Dermis blood vessel endothelial cell (primary cell): Measurements from ENCODE around the gene UBR1. TPM values are rescaled to one million over a fixed set of nuclear protein-coding genes. Genes with fewer than 3 reads are reported as not detected.
"Not testable (repeated sequence)": the region's sequence is repeated elsewhere in the genome, so short reads cannot be mapped to it uniquely, and the experiment has no call there.

Experiments
- DNase-seq: peaks from one replicate; pipeline ENCODE4 v3.0.0; 2010
- total RNA-seq: library from RNA; depleted of rRNA; stranded (reverse); fragments of >200 nt; gene quantifications from 2 replicates; pipeline ENCODE4 v1.2.3, GENCODE V29; 2014

UBR1 gene
- total RNA-seq, 1 donor from 2014 or later = 35.6 TPM

GRCh38 chr15:42903388-42904324, 202.2 kb downstream of the UBR1 start:
- DNase-seq = no peak

GRCh38 chr15:42893911-42894310, 211.9 kb downstream of the UBR1 start:
- DNase-seq = not testable (repeated sequence)

Other genes starting within 250 kb of the UBR1 start
- gene TTBK2, start 185.3 kb downstream of the UBR1 start, total RNA-seq = 14.3 and 14.5 TPM in 2 replicates
- 21.3 and 21.4 TPM in 2 replicates for gene TMEM62, start 27.5 kb upstream of the UBR1 start, total RNA-seq
- 151 and 157 TPM in 2 replicates for gene CCNDBP1, start 79.4 kb upstream of the UBR1 start, total RNA-seq
- not detected in 2 replicates for gene EPB42, start 115.0 kb upstream of the UBR1 start, total RNA-seq
- not detected in 2 replicates for gene TGM5, start 160.9 kb upstream of the UBR1 start, total RNA-seq
- gene TGM7, start 196.2 kb upstream of the UBR1 start, total RNA-seq = not detected in 2 replicates
- 6.3 and 8.3 TPM in 2 replicates for gene LCMT2, start 224.5 kb upstream of the UBR1 start, total RNA-seq